Activated CD4-positive, alpha-beta T cell treated with anti-CD3 and anti-CD28 coated beads for 36 hours (primary cell): ENCODE measurements around the gene AEBP2. TPM values are rescaled to one million over a fixed set of nuclear protein-coding genes. Genes with fewer than 3 reads are reported as not detected.
A peak's percentile ranks its signal among the peaks of the same experiment; 100 is the strongest.
"Not testable (repeated sequence)": the region's sequence is repeated elsewhere in the genome, so short reads cannot be mapped to it uniquely, and the experiment has no call there.

Source experiments
- ATAC-seq: fragments of 200-7000 bp; cut with Tn5 transposase; one replicate; pipeline ENCODE4 v1.10.0; 2021; ENCODE audit warnings: mild to moderate bottlenecking, moderate library complexity
- CTCF ChIA-PET: fragments of 350-600 bp; sonication (Branson Sonifier 250); formaldehyde crosslinking; loops from one replicate; lab custom pipeline; 2021; ENCODE audit warnings: antibody characterized with exemption; lab: Charles Lee
- POLR2A ChIA-PET: fragments of 350-600 bp; sonication (Branson Sonifier 250); formaldehyde crosslinking; loops from one replicate; lab custom pipeline; 2021; ENCODE audit warnings: antibody characterized with exemption, inconsistent platforms; lab: Charles Lee
- DNase-seq: peaks from one replicate; pipeline ENCODE4 v3.0.0-alpha.2; 2020
- H3K27ac Mint-ChIP-seq: one replicate; pipeline ENCODE4 v1.8.0; 2021; ENCODE audit warnings: mixed read lengths
- H3K27me3 Mint-ChIP-seq: one replicate; pipeline ENCODE4 v1.8.0; 2021; ENCODE audit warnings: mixed read lengths
- H3K36me3 Mint-ChIP-seq: one replicate; pipeline ENCODE4 v1.8.0; 2021; ENCODE audit warnings: low read depth, mixed read lengths
- H3K4me1 Mint-ChIP-seq: one replicate; pipeline ENCODE4 v1.8.0; 2021; ENCODE audit warnings: mixed read lengths
- H3K4me3 Mint-ChIP-seq: one replicate; pipeline ENCODE4 v1.8.0; 2021; ENCODE audit warnings: mild to moderate bottlenecking, moderate library complexity, mixed read lengths
- H3K9me3 Mint-ChIP-seq: one replicate; pipeline ENCODE4 v1.8.0; 2021; ENCODE audit warnings: low read depth, mixed read lengths
- intact Hi-C, 2 experiments: fragments of 100-400 bp; cut with DNase I in 1 of 2; cut with micrococcal nuclease in 1 of 2; formaldehyde crosslinking; loops; one replicate each; pipeline versions ENCODE4 v1.14.2 to v1.15.1; 2022 to 2024; cut with DNase I, micrococcal nuclease
- total RNA-seq, 2 experiments: library from RNA; stranded (reverse); gene quantifications; one replicate each; pipeline ENCODE4 v1.2.3, GENCODE V29; 2021

AEBP2 gene
- total RNA-seq, 2 experiments from 2014 or later: 44.2 to 52.9 TPM

GRCh38 chr12:19429491-19429890, 9.8 kb upstream of the AEBP2 start:
- H3K9me3 Mint-ChIP-seq, CTCF ChIA-PET, POLR2A ChIA-PET, H3K27me3 Mint-ChIP-seq, DNase-seq, intact Hi-C loops, H3K36me3 Mint-ChIP-seq, H3K27ac Mint-ChIP-seq, ATAC-seq, H3K4me3 Mint-ChIP-seq: not testable (repeated sequence)
- peaks cover 21% of the 10 kb centered on the region for H3K4me1 Mint-ChIP-seq

- CTCF ChIA-PET: no interaction called here
- POLR2A ChIA-PET: no interaction called here
- peak overlapping the region; percentile 88 for H3K27ac Mint-ChIP-seq
- intact Hi-C loops: loop anchor here (1.0 to 10.0 kb wide), 6 partner anchors 8 to 401 kb away; partner anchors contain the start of genes AEBP2 (in 1 of the 2) and PLEKHA5 (in 1 of the 2)
- peaks cover 1% of the 10 kb centered on the region for H3K36me3 Mint-ChIP-seq
- H3K9me3 Mint-ChIP-seq: peaks cover 2% of the 10 kb centered on the region
- H3K4me1 Mint-ChIP-seq: peaks cover 29% of the 10 kb centered on the region
- peaks cover 2% of the 10 kb centered on the region for H3K27me3 Mint-ChIP-seq
- ATAC-seq: no peak
- DNase-seq: no peak
- no peak overlapping the region for H3K4me3 Mint-ChIP-seq
These were observed 8.3 kb upstream of the AEBP2 start for GRCh38 chr12:19430988-19431387.

GRCh38 chr12:19431407-19432308, 7.6 kb upstream of the AEBP2 start:
- Mint-ChIP-seq H3K9me3 (peaks cover 2% of the 10 kb centered on the region), H3K27ac (peak overlapping the region; percentile 88), H3K4me3 (no peak overlapping the region), H3K4me1 (peaks cover 29% of the 10 kb centered on the region), H3K36me3 (peaks cover 1% of the 10 kb centered on the region), H3K27me3 (peaks cover 2% of the 10 kb centered on the region)
- peak; percentile 92 for ATAC-seq
- CTCF ChIA-PET: interaction anchor here (1.3 kb wide), 1 partner anchor 42 kb away, joined by 4 read pairs; no protein-coding TSS in a partner anchor
- intact Hi-C loops: loop anchor here (1.0 to 10.0 kb wide), 10 partner anchors 8 to 401 kb away; partner anchors contain the start of genes AEBP2 (in 1 of the 2) and PLEKHA5 (in 1 of the 2)
- POLR2A ChIA-PET: interaction anchor here (0.6 to 1.1 kb wide), 2 partner anchors 12 to 23 kb away, joined by 3 to 4 read pairs; no protein-coding TSS in a partner anchor
- DNase-seq: peak; percentile 72

- ChIA-PET POLR2A (interaction anchor here (0.6 to 1.1 kb wide), 2 partner anchors 11 to 22 kb away, joined by 3 to 4 read pairs; no protein-coding TSS in a partner anchor), CTCF (interaction anchor here (1.3 kb wide), 1 partner anchor 43 kb away, joined by 4 read pairs; no protein-coding TSS in a partner anchor)
These were observed 6.8 kb upstream of the AEBP2 start for GRCh38 chr12:19432309-19433170.

GRCh38 chr12:19434538-19434937, 4.8 kb upstream of the AEBP2 start:
- no peak for ATAC-seq
- Mint-ChIP-seq H3K27ac (peak overlapping the region; percentile 48), H3K36me3 (peaks cover under 1% of the 10 kb centered on the region), H3K9me3 (no peaks in the 10 kb centered on the region), H3K4me3 (no peak overlapping the region), H3K4me1 (peaks cover 35% of the 10 kb centered on the region), H3K27me3 (no peaks in the 10 kb centered on the region)
- ChIA-PET CTCF (no interaction called here), POLR2A (no interaction called here)
- intact Hi-C loops: loop anchor here (5.0 to 10.0 kb wide), 4 partner anchors 52 to 398 kb away; partner anchors contain the start of gene PLEKHA5 (in 1 of the 2)
- DNase-seq: no peak

More at GRCh38 chr12:19432309-19433170, 6.8 kb upstream of the AEBP2 start:
- H3K27ac Mint-ChIP-seq: peak overlapping the region; percentile 88
- no peak for ATAC-seq
- peaks cover 2% of the 10 kb centered on the region for H3K27me3 Mint-ChIP-seq
- peaks cover 1% of the 10 kb centered on the region for H3K36me3 Mint-ChIP-seq
- H3K4me3 Mint-ChIP-seq: no peak overlapping the region
- intact Hi-C loops: loop anchor here (1.0 to 10.0 kb wide), 8 partner anchors 50 to 400 kb away; partner anchors contain the start of gene PLEKHA5 (in 1 of the 2)
- peaks cover 33% of the 10 kb centered on the region for H3K4me1 Mint-ChIP-seq
- H3K9me3 Mint-ChIP-seq: peaks cover 2% of the 10 kb centered on the region
- DNase-seq: no peak

GRCh38 chr12:19435831-19436497, 3.3 kb upstream of the AEBP2 start:
- ATAC-seq (no peak), DNase-seq (no peak)
- Mint-ChIP-seq H3K9me3 (no peaks in the 10 kb centered on the region), H3K27ac (no peak overlapping the region), H3K4me3 (no peak overlapping the region), H3K36me3 (peaks cover 11% of the 10 kb centered on the region), H3K27me3 (no peaks in the 10 kb centered on the region), H3K4me1 (peaks cover 33% of the 10 kb centered on the region)
- intact Hi-C loops: loop anchor here in 1 of 2 experiments (10.0 kb wide), 1 partner anchor 311 kb away; the partner anchor contains the start of gene PLEKHA5
- ChIA-PET CTCF (no interaction called here), POLR2A (no interaction called here)

GRCh38 chr12:19436931-19437330, 2.4 kb upstream of the AEBP2 start:
- H3K4me3 Mint-ChIP-seq: no peak overlapping the region
- peaks cover 19% of the 10 kb centered on the region for H3K36me3 Mint-ChIP-seq
- ChIA-PET POLR2A (no interaction called here), CTCF (no interaction called here)
- H3K27me3 Mint-ChIP-seq: no peaks in the 10 kb centered on the region
- intact Hi-C loops: loop anchor here in 1 of 2 experiments (10.0 kb wide), 1 partner anchor 312 kb away; the partner anchor contains the start of gene PLEKHA5
- H3K9me3 Mint-ChIP-seq: no peaks in the 10 kb centered on the region
- H3K4me1 Mint-ChIP-seq: peaks cover 30% of the 10 kb centered on the region
- DNase-seq (no peak), ATAC-seq (no peak)
- H3K27ac Mint-ChIP-seq: peak overlapping the region; percentile 14

- Mint-ChIP-seq H3K4me1 (peaks cover 32% of the 10 kb centered on the region), H3K4me3 (no peak overlapping the region), H3K27ac (no peak overlapping the region), H3K27me3 (no peaks in the 10 kb centered on the region), H3K9me3 (no peaks in the 10 kb centered on the region), H3K36me3 (peaks cover 22% of the 10 kb centered on the region)
- ATAC-seq (no peak), DNase-seq (no peak)
- ChIA-PET POLR2A (no interaction called here), CTCF (interaction anchor here (0.7 kb wide), 1 partner anchor 108 kb away, joined by 3 read pairs; no protein-coding TSS in a partner anchor)
- intact Hi-C loops: loop anchor here in 1 of 2 experiments (10.0 kb wide), 1 partner anchor 313 kb away; the partner anchor contains the start of gene PLEKHA5
These were observed 1.3 kb upstream of the AEBP2 start for GRCh38 chr12:19437996-19438395.

GRCh38 chr12:19440019-19440858, 947 bp downstream of the AEBP2 start:
- ATAC-seq (peak; percentile 52), DNase-seq (peak; percentile 71)
- peak overlapping the region; percentile 98 for H3K4me3 Mint-ChIP-seq
- intact Hi-C loops: loop anchor here (2.0 to 5.0 kb wide), 2 partner anchors 42 to 43 kb away; no protein-coding TSS in a partner anchor
- peak overlapping the region; percentile 98 for H3K27ac Mint-ChIP-seq
- H3K4me1 Mint-ChIP-seq: peaks cover 39% of the 10 kb centered on the region
- no peaks in the 10 kb centered on the region for H3K9me3 Mint-ChIP-seq
- ChIA-PET CTCF (interaction anchor here (0.6 kb wide), 1 partner anchor 11 kb away, joined by 3 read pairs; no protein-coding TSS in a partner anchor), POLR2A (no interaction called here)
- peaks cover 33% of the 10 kb centered on the region for H3K36me3 Mint-ChIP-seq
- no peaks in the 10 kb centered on the region for H3K27me3 Mint-ChIP-seq
